Stimulated activated CD4-positive, alpha-beta T cell treated with anti-CD3 and anti-CD28 coated beads, Interleukin-2, amount 100 ng/mL, for 4 hours (primary cell): ENCODE data around the gene ZNF529.
"Not testable (repeated sequence)": the region's sequence is repeated elsewhere in the genome, so short reads cannot be mapped to it uniquely, and the experiment has no call there.

ENCODE experiments used
- DNase-seq: peaks from one replicate; pipeline ENCODE4 v3.0.0-alpha.2; 2020; ENCODE audit warnings: low read depth

ZNF529 gene

GRCh38 chr19:36573020-36573894, at the start of gene ZNF529:
Gene ZNF529, minus strand, starts transcription at chr19:36573292. Its CDS starts 946 bp downstream, at chr19:36572346.
- DNase-seq: peak; percentile 71

GRCh38 chr19:36605877-36606478, 32.9 kb upstream of the ZNF529 start:
- DNase-seq: no peak

- peak; percentile 87 for DNase-seq
Observed at GRCh38 chr19:36605101-36605876, 32.2 kb upstream of the ZNF529 start, which contains the start of gene ZNF382. Gene ZNF382, plus strand, starts transcription at chr19:36605313. Its CDS starts 4,602 bp downstream, at chr19:36609915.

GRCh38 chr19:36604656-36605100, 31.6 kb upstream of the ZNF529 start:
- DNase-seq: peak; percentile 86

GRCh38 chr19:36602681-36603080, 29.6 kb upstream of the ZNF529 start:
- not testable (repeated sequence) for DNase-seq

GRCh38 chr19:36579255-36579654, 6.2 kb upstream of the ZNF529 start:
- DNase-seq: no peak

GRCh38 chr19:36577271-36577996, 4.3 kb upstream of the ZNF529 start:
- no peak for DNase-seq

GRCh38 chr19:36574741-36575140, 1.6 kb upstream of the ZNF529 start:
- DNase-seq: no peak

- DNase-seq: no peak
Observed at GRCh38 chr19:36573895-36574720, 1.0 kb upstream of the ZNF529 start.

- no peak for DNase-seq
Observed at GRCh38 chr19:36572593-36573019, 486 bp downstream of the ZNF529 start.

GRCh38 chr19:36564391-36564790, 8.7 kb downstream of the ZNF529 start:
- DNase-seq: no peak

GRCh38 chr19:36547001-36547732, 25.9 kb downstream of the ZNF529 start:
- no peak for DNase-seq

GRCh38 chr19:36528921-36529518, 44.1 kb downstream of the ZNF529 start:
- peak; percentile 0 for DNase-seq

GRCh38 chr19:36528194-36528920, 44.7 kb downstream of the ZNF529 start, which contains the start of gene ZNF260:
Gene ZNF260, minus strand, starts transcription at chr19:36528271. Its CDS starts 13,033 bp downstream, at chr19:36515238.
- peak; percentile 87 for DNase-seq

GRCh38 chr19:36527873-36528193, 45.3 kb downstream of the ZNF529 start:
- no peak for DNase-seq

- DNase-seq: no peak
Observed at GRCh38 chr19:36527341-36527740, 45.8 kb downstream of the ZNF529 start.

GRCh38 chr19:36526581-36526980, 46.5 kb downstream of the ZNF529 start:
- DNase-seq: no peak

- DNase-seq: no peak
Observed at GRCh38 chr19:36524617-36525016, 48.5 kb downstream of the ZNF529 start.
